GM13976 (cell line): ENCODE results near the gene NEK7.

Experiments
- DNase-seq: peaks from one replicate; pipeline ENCODE4 v3.0.0; 2012; ENCODE audit warnings: low spot score
- CTCF ChIP-seq: IDR thresholded peaks from 2 replicates; pipeline ENCODE4 v1.5.1; 2012; ENCODE audit warnings: borderline replicate concordance, mild to moderate bottlenecking; ENCODE audit not compliant: insufficient read depth; ENCODE audit errors: extremely low read depth, missing control alignments, control extremely low read depth
- in situ Hi-C: fragments of 300-500 bp; cut with MboI; formaldehyde crosslinking; loops from one replicate; pipeline ENCODE4 v1.12.0; 2022; ENCODE audit warnings: low sequenced_read_pairs, mixed read lengths, inconsistent platforms; ENCODE audit not compliant: unreplicated experiment

NEK7 gene

GRCh38 chr1:198174297-198174696, 17.5 kb downstream of the NEK7 start:
- no peak for DNase-seq
- no peak for TF ChIP-seq CTCF
- in situ Hi-C loops, result loop anchor here (25.0 kb wide), 1 partner anchor 463 kb away; the partner anchor contains the start of gene PTPRC

- TF ChIP-seq CTCF, result no peak
- in situ Hi-C loops, result no loop called here
- no peak for DNase-seq
Observed at GRCh38 chr1:198175423-198176170, 18.8 kb downstream of the NEK7 start.

- TF ChIP-seq CTCF, result no peak
- no peak for DNase-seq
- in situ Hi-C loops, result no loop called here
Observed at GRCh38 chr1:198176179-198176578, 19.4 kb downstream of the NEK7 start.

- DNase-seq, result no peak
- no peak for TF ChIP-seq CTCF
- in situ Hi-C loops, result no loop called here
Observed at GRCh38 chr1:198177546-198177945, 20.7 kb downstream of the NEK7 start.

GRCh38 chr1:198178615-198179014, 21.8 kb downstream of the NEK7 start:
- no peak for TF ChIP-seq CTCF
- DNase-seq, result no peak
- in situ Hi-C loops, result no loop called here

GRCh38 chr1:198179556-198179981, 22.8 kb downstream of the NEK7 start:
- TF ChIP-seq CTCF, result no peak
- no peak for DNase-seq
- in situ Hi-C loops, result no loop called here
